ENCODE data around the gene IDH3G.

Gene IDH3G

DNA sequence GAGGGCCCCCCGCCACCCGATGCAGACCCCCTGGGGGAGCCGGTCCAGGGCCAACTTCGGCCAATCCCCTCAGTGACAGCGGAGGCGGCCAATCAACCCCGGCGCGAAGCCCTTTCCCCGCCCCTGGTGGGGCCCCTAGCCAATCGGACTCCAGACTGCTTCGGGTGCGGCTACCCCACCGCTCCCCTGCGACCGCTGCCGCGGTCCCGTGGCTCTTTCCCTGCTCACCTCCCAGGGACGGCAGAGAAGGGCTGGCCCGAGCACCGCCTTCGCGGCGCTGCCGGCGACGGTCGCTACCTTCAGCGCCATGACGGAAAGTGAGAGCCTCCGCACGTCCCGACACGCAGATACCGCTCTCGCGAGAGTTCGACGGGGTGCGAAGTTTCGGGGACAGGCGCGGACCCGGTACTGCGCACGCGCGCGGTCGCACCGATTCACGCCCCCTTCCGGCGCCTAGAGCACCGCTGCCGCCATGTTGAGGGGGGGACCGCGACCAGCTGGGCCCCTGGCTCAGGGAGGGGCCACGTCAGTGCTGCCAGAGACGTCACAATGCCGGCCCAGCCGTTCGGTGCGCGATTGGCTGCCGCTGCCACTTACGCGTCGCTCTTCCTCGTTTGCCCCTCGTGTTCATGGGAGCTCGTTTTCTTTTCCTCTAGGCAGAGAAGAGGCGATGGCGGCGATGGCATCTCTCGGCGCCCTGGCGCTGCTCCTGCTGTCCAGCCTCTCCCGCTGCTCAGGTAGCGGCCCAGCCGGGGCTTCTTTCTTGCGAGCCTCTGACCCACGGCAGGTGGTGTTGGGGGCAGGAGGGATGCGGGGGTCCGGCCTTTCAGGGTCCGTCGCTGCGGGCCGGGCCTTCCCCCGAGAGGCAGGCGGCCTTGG is at the start of gene IDH3G, which contains the start of gene SSR4:
TSS of gene IDH3G (minus strand) at position 358 of the 879 bp plus-strand sequence. CDS start at position 309, 49 bp downstream.
TSS of gene SSR4 (plus strand) at position 651 of the 879 bp plus-strand sequence. CDS start at position 671, 20 bp downstream.
- peak within 1 kb of the TSS; percentile 81 for H3K4me2 ChIP-seq (ENCODE audit: low read length)
- H3K4me1 ChIP-seq = no peaks in the 10 kb centered on the region
- H3K79me2 ChIP-seq = peaks cover 18% of the 10 kb centered on the region
- H3K9me3 ChIP-seq (ENCODE audit: control insufficient read depth, low read length) = no peaks in the 10 kb centered on the region
- peak within 1 kb of the TSS; percentile 37 for H3K9ac ChIP-seq
- no peaks in the 10 kb centered on the region for H3K27me3 ChIP-seq (ENCODE audit: control insufficient read depth, insufficient read depth, low read length)
- TF ChIP-seq, protein P1, sequence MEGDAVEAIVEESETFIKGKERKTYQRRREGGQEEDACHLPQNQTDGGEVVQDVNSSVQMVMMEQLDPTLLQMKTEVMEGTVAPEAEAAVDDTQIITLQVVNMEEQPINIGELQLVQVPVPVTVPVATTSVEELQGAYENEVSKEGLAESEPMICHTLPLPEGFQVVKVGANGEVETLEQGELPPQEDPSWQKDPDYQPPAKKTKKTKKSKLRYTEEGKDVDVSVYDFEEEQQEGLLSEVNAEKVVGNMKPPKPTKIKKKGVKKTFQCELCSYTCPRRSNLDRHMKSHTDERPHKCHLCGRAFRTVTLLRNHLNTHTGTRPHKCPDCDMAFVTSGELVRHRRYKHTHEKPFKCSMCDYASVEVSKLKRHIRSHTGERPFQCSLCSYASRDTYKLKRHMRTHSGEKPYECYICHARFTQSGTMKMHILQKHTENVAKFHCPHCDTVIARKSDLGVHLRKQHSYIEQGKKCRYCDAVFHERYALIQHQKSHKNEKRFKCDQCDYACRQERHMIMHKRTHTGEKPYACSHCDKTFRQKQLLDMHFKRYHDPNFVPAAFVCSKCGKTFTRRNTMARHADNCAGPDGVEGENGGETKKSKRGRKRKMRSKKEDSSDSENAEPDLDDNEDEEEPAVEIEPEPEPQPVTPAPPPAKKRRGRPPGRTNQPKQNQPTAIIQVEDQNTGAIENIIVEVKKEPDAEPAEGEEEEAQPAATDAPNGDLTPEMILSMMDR (IDR thresholded peaks at IDR 0.05) = peak; percentile 38
- peak within 1 kb of the TSS; percentile 83 for H2AFZ ChIP-seq
- H3K27ac ChIP-seq = peak within 1 kb of the TSS; percentile 96
- H3K4me3 ChIP-seq (ENCODE audit: low read depth, low read length) = peak within 1 kb of the TSS; percentile 83
- no peaks in the 10 kb centered on the region for H3K36me3 ChIP-seq (ENCODE audit: control insufficient read depth, insufficient read depth, low read length)

DNA sequence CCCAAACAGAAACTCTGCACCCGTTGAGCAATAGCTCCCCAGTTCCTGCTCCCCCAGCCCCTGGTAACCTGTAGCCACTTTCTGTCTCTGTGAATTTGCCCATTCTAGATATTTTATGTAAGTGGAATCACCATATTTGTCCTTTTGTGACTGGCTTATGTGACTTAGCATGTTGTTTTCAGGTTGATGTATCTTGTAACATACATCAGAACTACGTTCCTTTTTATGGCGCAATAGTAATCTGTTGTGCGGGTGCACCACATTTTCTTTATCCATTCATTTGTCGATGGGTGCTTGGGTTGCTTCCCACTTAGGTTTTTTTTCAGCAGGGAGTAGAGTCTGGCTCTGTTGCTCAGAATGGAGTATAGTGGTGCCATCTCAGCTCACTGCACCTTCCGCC is 42.7 kb upstream of the IDH3G start:
- Histone ChIP-seq H3K27ac (no peak overlapping the region), H3K4me2 (ENCODE audit: low read length) (no peak overlapping the region), H3K9ac (no peak overlapping the region), H2AFZ (no peak overlapping the region), H3K4me1 (no peaks in the 10 kb centered on the region), H3K36me3 (ENCODE audit: control insufficient read depth, insufficient read depth, low read length) (no peaks in the 10 kb centered on the region), H3K27me3 (ENCODE audit: control insufficient read depth, insufficient read depth, low read length) (no peaks in the 10 kb centered on the region), H3K4me3 (ENCODE audit: low read depth, low read length) (no peak overlapping the region), H3K79me2 (no peaks in the 10 kb centered on the region), H3K9me3 (ENCODE audit: control insufficient read depth, low read length) (no peaks in the 10 kb centered on the region)
- TF ChIP-seq, protein P1 (IDR thresholded peaks at IDR 0.05) = no peak

DNA sequence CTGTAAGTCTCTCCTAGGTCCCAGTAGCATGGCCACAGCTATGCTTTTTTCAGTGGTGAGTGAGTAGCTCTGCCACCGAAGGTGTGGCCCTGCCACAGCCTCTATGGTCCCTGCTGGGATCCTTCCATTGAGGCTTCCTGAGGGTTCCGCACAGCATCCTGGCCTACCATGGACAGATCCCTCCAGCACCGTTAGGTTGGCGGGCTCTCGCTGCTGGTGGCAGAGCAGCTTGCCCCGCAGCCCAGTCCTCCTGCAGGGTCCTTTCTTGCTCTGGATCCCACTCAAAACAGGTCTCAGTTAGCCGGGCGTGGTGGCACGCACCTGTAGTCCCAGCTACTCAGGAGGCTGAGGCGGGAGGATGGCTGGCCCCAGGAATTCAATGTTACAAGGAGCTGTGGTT is 38.6 kb upstream of the IDH3G start:
- Histone ChIP-seq H3K9me3 (ENCODE audit: control insufficient read depth, low read length) (no peaks in the 10 kb centered on the region), H3K9ac (no peak overlapping the region), H3K4me3 (ENCODE audit: low read depth, low read length) (no peak overlapping the region), H3K79me2 (no peaks in the 10 kb centered on the region), H2AFZ (no peak overlapping the region), H3K36me3 (ENCODE audit: control insufficient read depth, insufficient read depth, low read length) (no peaks in the 10 kb centered on the region), H3K4me2 (ENCODE audit: low read length) (no peak overlapping the region), H3K27me3 (ENCODE audit: control insufficient read depth, insufficient read depth, low read length) (no peaks in the 10 kb centered on the region), H3K4me1 (no peaks in the 10 kb centered on the region), H3K27ac (no peak overlapping the region)
- TF ChIP-seq, protein P1 (IDR thresholded peaks at IDR 0.05) = no peak

DNA sequence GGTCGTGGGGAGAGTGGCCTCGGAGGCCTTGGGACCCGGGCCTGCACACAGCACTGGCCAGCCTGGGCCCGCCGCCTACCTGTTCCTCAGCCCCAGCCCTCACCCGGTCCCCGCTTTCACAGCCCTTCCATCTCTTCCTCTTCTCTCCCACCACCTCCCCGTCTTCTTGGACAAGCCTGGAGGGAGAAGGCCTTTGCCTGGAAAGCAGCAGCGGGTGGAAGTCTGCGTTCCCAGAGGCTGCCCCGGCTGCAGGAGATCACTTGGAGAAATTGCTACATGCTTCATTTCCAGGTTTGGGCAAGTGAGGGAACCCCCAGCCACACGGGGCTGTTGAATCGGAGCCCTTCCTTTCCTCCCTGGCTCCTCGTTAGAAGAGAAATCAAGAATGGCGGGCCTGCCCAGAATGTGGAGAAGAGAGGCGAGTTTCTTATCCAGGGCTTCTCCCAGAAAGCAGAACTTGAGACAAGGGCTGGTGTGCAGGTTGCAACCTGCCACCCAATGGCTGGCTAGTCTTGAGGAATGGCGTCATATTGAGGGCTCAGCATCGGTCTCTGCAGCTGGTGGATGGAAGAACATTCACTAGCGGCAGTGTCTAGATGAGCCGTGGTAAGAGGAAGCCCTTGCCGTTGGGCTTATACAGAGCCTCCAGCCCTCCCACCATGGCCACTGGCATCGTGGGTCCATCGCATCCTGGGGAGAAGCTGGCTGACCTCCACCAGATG is 37.4 kb upstream of the IDH3G start:
- no peak overlapping the region for H2AFZ ChIP-seq
- H3K9me3 ChIP-seq (ENCODE audit: control insufficient read depth, low read length) = no peaks in the 10 kb centered on the region
- TF ChIP-seq, protein P1 (IDR thresholded peaks at IDR 0.05) = no peak
- H3K27ac ChIP-seq = no peak overlapping the region
- no peak overlapping the region for H3K4me2 ChIP-seq (ENCODE audit: low read length)
- H3K4me3 ChIP-seq (ENCODE audit: low read depth, low read length) = no peak overlapping the region
- no peaks in the 10 kb centered on the region for H3K4me1 ChIP-seq
- H3K9ac ChIP-seq = no peak overlapping the region
- H3K36me3 ChIP-seq (ENCODE audit: control insufficient read depth, insufficient read depth, low read length) = no peaks in the 10 kb centered on the region
- H3K27me3 ChIP-seq (ENCODE audit: control insufficient read depth, insufficient read depth, low read length) = no peaks in the 10 kb centered on the region
- H3K79me2 ChIP-seq = no peaks in the 10 kb centered on the region
